H1 (cell line): Measurements from ENCODE around the gene ARHGEF2. TPM values are rescaled to one million over a fixed set of nuclear protein-coding genes. Genes with fewer than 3 reads are reported as not detected.

Source experiments
- CTCF ChIA-PET: fragments of 300-600 bp; sonication (Branson Sonifier 250); formaldehyde crosslinking; loops from one replicate; lab custom pipeline; 2021; ENCODE audit not compliant: partially characterized antibody; lab: Charles Lee
- POLR2A ChIA-PET: fragments of 300-600 bp; sonication (Branson Sonifier 250); formaldehyde crosslinking; loops from one replicate; lab custom pipeline; 2021; ENCODE audit warnings: inconsistent platforms; ENCODE audit not compliant: partially characterized antibody; lab: Charles Lee
- DNase-seq, 2 experiments: peaks; one replicate each; pipeline versions ENCODE4 v3.0.0 to v3.0.0-alpha.2; 2010 to 2022; ENCODE audit warnings: low spot score in 2 of 2, low read depth in 1 of 2, mixed read lengths in 1 of 2
- FAIRE-seq: peaks from 2 replicates; lab custom pipeline; 2011; peaks lifted over from hg19 to GRCh38; lab: Jason Lieb, UNC
- H2AFZ ChIP-seq: 2 replicates; pipeline ENCODE4 v1.8.1; 2012; ENCODE audit warnings: low read length, inconsistent platforms
- H2AK5ac ChIP-seq: 2 replicates; pipeline ENCODE4 v1.6.1; 2013; ENCODE audit warnings: low read depth, low read length
- H2BK120ac ChIP-seq: replicated peaks from 2 replicates; pipeline ENCODE3; 2013; ENCODE audit warnings: low read depth, low read length, inconsistent platforms
- H2BK12ac ChIP-seq: 2 replicates; pipeline ENCODE4 v1.6.1; 2013; ENCODE audit warnings: low read depth, low read length
- H2BK15ac ChIP-seq: 2 replicates; pipeline ENCODE4 v1.6.1; 2013; ENCODE audit warnings: low read length
- H2BK20ac ChIP-seq: 2 replicates; pipeline ENCODE4 v1.6.1; 2013; ENCODE audit warnings: low read length
- H2BK5ac ChIP-seq: 2 replicates; pipeline ENCODE4 v1.6.1; 2013; ENCODE audit warnings: low read depth, low read length
- H3K14ac ChIP-seq: 2 replicates; pipeline ENCODE4 v1.6.1; 2013; ENCODE audit warnings: inconsistent platforms; ENCODE audit not compliant: insufficient read length
- H3K18ac ChIP-seq: 2 replicates; pipeline ENCODE4 v1.6.1; 2013; ENCODE audit warnings: low read length; ENCODE audit errors: extremely low read depth
- H3K23ac ChIP-seq: 2 replicates; pipeline ENCODE4 v1.6.1; 2013; ENCODE audit warnings: inconsistent platforms; ENCODE audit not compliant: insufficient read length
- H3K23me2 ChIP-seq: 2 replicates; pipeline ENCODE4 v1.6.1; 2013; ENCODE audit warnings: low read depth, low read length
- H3K27ac ChIP-seq: 2 replicates; pipeline ENCODE4 v1.6.1; 2011; ENCODE audit warnings: low read depth, low read length, inconsistent platforms
- H3K27me3 ChIP-seq, 4 experiments: replicated peaks in 1 of 4; 1 replicate in 1 of 4; 2 replicates in 3 of 4; pipeline versions ENCODE4 v1.6.1 to v1.8.1; 2011 to 2013; ENCODE audit warnings: low read length in 3 of 4, mild to moderate bottlenecking in 3 of 4, inconsistent platforms in 2 of 4, mixed read lengths in 2 of 4, moderate library complexity in 1 of 4; ENCODE audit not compliant: control insufficient read depth in 3 of 4, insufficient read depth in 3 of 4; ENCODE audit errors: extremely low read depth in 1 of 4
- H3K36me3 ChIP-seq, 4 experiments: 2 replicates each; pipeline versions ENCODE4 v1.6.1 to v1.8.1; 2011 to 2013; ENCODE audit warnings: mild to moderate bottlenecking in 4 of 4, low read length in 3 of 4, moderate library complexity in 2 of 4, control low read depth in 1 of 4, inconsistent platforms in 1 of 4; ENCODE audit not compliant: insufficient read depth in 4 of 4, control insufficient read depth in 2 of 4
- H3K4ac ChIP-seq: replicated peaks from 2 replicates; pipeline ENCODE3; 2013; ENCODE audit warnings: low read length, low read depth, mixed read lengths, inconsistent platforms; ENCODE audit not compliant: insufficient read length
- H3K4me1 ChIP-seq, 4 experiments: replicated peaks in 1 of 4; 1 replicate in 1 of 4; 2 replicates in 3 of 4; pipeline versions ENCODE4 v1.6.1 to v1.8.1; 2011 to 2013; ENCODE audit warnings: low read length in 3 of 4, inconsistent platforms in 2 of 4, mixed read lengths in 1 of 4; ENCODE audit not compliant: insufficient read depth in 4 of 4, control insufficient read depth in 3 of 4
- H3K4me2 ChIP-seq, 2 experiments: 2 replicates each; pipeline versions ENCODE4 v1.6.1 to v1.8.1; 2011 to 2013; ENCODE audit warnings: low read depth in 2 of 2, low read length in 2 of 2, control low read depth in 1 of 2, inconsistent platforms in 1 of 2, mild to moderate bottlenecking in 1 of 2; ENCODE audit not compliant: insufficient read depth in 1 of 2
- H3K4me3 ChIP-seq, 4 experiments: fragments of 200-600, 300-600 bp in 1 of 4; sonication (generic), shearing (Covaris generic), sonication (Bioruptor Twin) in 1 of 4; 2 replicates each; pipeline versions ENCODE4 v1.5.1 to v1.8.1; 2011 to 2016; ENCODE audit warnings: low read length in 4 of 4, low read depth in 3 of 4, control low read depth in 2 of 4, inconsistent platforms in 2 of 4, mild to moderate bottlenecking in 2 of 4, mixed read lengths in 1 of 4, moderate library complexity in 1 of 4; ENCODE audit not compliant: insufficient read depth in 2 of 4; ENCODE audit errors: extremely low read depth in 1 of 4
- H3K56ac ChIP-seq: replicated peaks from 2 replicates; pipeline ENCODE3; 2013; ENCODE audit warnings: low read depth, mild to moderate bottlenecking, mixed read lengths, low read length, inconsistent platforms; ENCODE audit not compliant: insufficient read length
- H3K79me1 ChIP-seq: 2 replicates; pipeline ENCODE4 v1.6.1; 2013; ENCODE audit warnings: low read depth, low read length, control low read depth
- H3K79me2 ChIP-seq, 2 experiments: 2 replicates each; pipeline versions ENCODE4 v1.6.1 to v1.8.1; 2012 to 2013; ENCODE audit warnings: low read length in 2 of 2, mild to moderate bottlenecking in 2 of 2, inconsistent platforms in 1 of 2; ENCODE audit not compliant: insufficient read depth in 2 of 2, control insufficient read depth in 1 of 2
- H3K9ac ChIP-seq, 4 experiments: replicated peaks in 1 of 4; 1 replicate in 1 of 4; 2 replicates in 3 of 4; pipeline versions ENCODE4 v1.6.1 to v1.8.1; 2011 to 2013; ENCODE audit warnings: low read depth in 3 of 4, low read length in 3 of 4, control low read depth in 2 of 4, mild to moderate bottlenecking in 2 of 4, moderate library complexity in 2 of 4, inconsistent platforms in 1 of 4; ENCODE audit errors: extremely low read depth in 1 of 4
- H3K9me3 ChIP-seq, 2 experiments: 2 replicates each; pipeline versions ENCODE4 v1.6.1 to v1.8.1; 2012 to 2013; ENCODE audit warnings: mild to moderate bottlenecking in 2 of 2, moderate library complexity in 2 of 2, control low read depth in 1 of 2, inconsistent platforms in 1 of 2, low read depth in 1 of 2, low read length in 1 of 2, mixed read lengths in 1 of 2; ENCODE audit not compliant: insufficient read depth in 2 of 2
- H4K20me1 ChIP-seq, 2 experiments: replicated peaks in 1 of 2; 2 replicates each; pipeline versions ENCODE3 to v1.8.1; 2011 to 2013; ENCODE audit warnings: inconsistent platforms in 2 of 2, low read length in 2 of 2, mild to moderate bottlenecking in 1 of 2; ENCODE audit not compliant: insufficient read depth in 2 of 2, control insufficient read depth in 1 of 2
- H4K5ac ChIP-seq: 2 replicates; pipeline ENCODE4 v1.6.1; 2013; ENCODE audit warnings: low read length, low read depth, mixed read lengths, inconsistent platforms; ENCODE audit not compliant: insufficient read length
- H4K8ac ChIP-seq: 2 replicates; pipeline ENCODE4 v1.8.0; 2013; ENCODE audit warnings: mild to moderate bottlenecking, moderate library complexity, low read length, inconsistent platforms; ENCODE audit not compliant: insufficient read depth; ENCODE audit errors: extremely low read depth
- H4K91ac ChIP-seq: replicated peaks from 2 replicates; pipeline ENCODE3; 2013; ENCODE audit warnings: low read length, mixed read lengths, inconsistent platforms; ENCODE audit not compliant: insufficient read length
- BCL11A ChIP-seq, 2 experiments: IDR thresholded peaks; one replicate each; pipeline ENCODE4 v1.6.1; 2011; ENCODE audit warnings: low read depth in 2 of 2, low read length in 2 of 2, mild to moderate bottlenecking in 2 of 2
- CBX5 ChIP-seq: fragments of 300-800, 300-1000 bp; sonication (generic); IDR thresholded peaks from 2 replicates; pipeline ENCODE4 v1.7.1; 2016; ENCODE audit warnings: antibody characterized with exemption, low read length, low read depth
- CEBPB ChIP-seq: IDR thresholded peaks from 2 replicates; pipeline ENCODE4 v1.6.1; 2012; ENCODE audit warnings: low read depth, low read length
- CHD2 ChIP-seq: IDR thresholded peaks from 2 replicates; pipeline ENCODE4 v1.6.1; 2012; ENCODE audit warnings: low read length, improper control_type of control experiment
- CREB1 ChIP-seq: IDR thresholded peaks from 2 replicates; pipeline ENCODE4 v1.6.1; 2012; ENCODE audit warnings: inconsistent platforms
- POLR2A ChIP-seq, 2 experiments: IDR thresholded peaks; 1 replicate in 1 of 2; 2 replicates in 1 of 2; pipeline ENCODE4 v1.6.1; 2011; ENCODE audit warnings: low read depth in 2 of 2, low read length in 2 of 2, mild to moderate bottlenecking in 2 of 2; ENCODE audit errors: control extremely low read depth in 1 of 2
- POLR2AphosphoS5 ChIP-seq: IDR thresholded peaks from 2 replicates; pipeline ENCODE4 v1.6.1; 2011; ENCODE audit warnings: low read depth, low read length
- SIN3A ChIP-seq, 2 experiments: IDR thresholded peaks in 1 of 2; conservative IDR thresholded peaks in 1 of 2; 2 replicates each; pipeline ENCODE4 v1.6.1; 2011 to 2012; ENCODE audit warnings: low read length in 2 of 2, improper control_type of control experiment in 1 of 2, low read depth in 1 of 2, mild to moderate bottlenecking in 1 of 2
- TCF12 ChIP-seq: IDR thresholded peaks from 2 replicates; pipeline ENCODE4 v1.6.1; 2011; ENCODE audit warnings: low read depth, mild to moderate bottlenecking, low read length
- TEAD4 ChIP-seq: IDR thresholded peaks from 2 replicates; pipeline ENCODE4 v1.6.1; 2012; ENCODE audit warnings: low read depth, low read length, inconsistent platforms, mixed read lengths
- YY1 ChIP-seq: IDR thresholded peaks from 2 replicates; pipeline ENCODE4 v1.6.1; 2011; ENCODE audit warnings: low read depth, mild to moderate bottlenecking, low read length
- WGBS, 2 experiments: shearing (Covaris generic) in 1 of 2; methylation state at CpG; one replicate each; pipeline versions ENCODE4 v1.1.6 to v1.1.7; 2013 to 2015; ENCODE audit warnings: low lambda C conversion rate in 2 of 2, mixed read lengths in 2 of 2, inconsistent platforms in 1 of 2, low coverage in 1 of 2, missing lambda C conversion rate in 1 of 2; ENCODE audit not compliant: insufficient replicate concordance in 2 of 2, insufficient coverage in 1 of 2, insufficient read length in 1 of 2; ENCODE audit errors: extremely low coverage in 1 of 2, missing lambda C conversion rate in 1 of 2; 5-methylcytosine and 5-hydroxymethylcytosine counted together
- polyA plus RNA-seq, 7 experiments: library from polyadenylated mRNA; depleted of rRNA in 3 of 7; stranded (reverse) in 5 of 7; unstranded in 2 of 7; fragments of >200 nt in 5 of 7; fragments of 200-250 nt in 2 of 7; gene quantifications; 1 replicate in 5 of 7; 2 replicates in 1 of 7; 4 replicates in 1 of 7; pipeline versions ENCODE4 v1.2.1 to v1.2.3, GENCODE V29; 2011 to 2013; ENCODE audit warnings: missing spikeins in 2 of 7, mixed read lengths in 2 of 7
- total RNA-seq: library from RNA; stranded (reverse); fragmentation: NEBNext Ultra II Directional; extraction: Animal tissue kit (Norgen Biotek cat#: 25700); gene quantifications from 2 replicates; pipeline ENCODE4 v1.2.1, GENCODE V29; 2021
- TF ChIP-seq, protein P1 (sequence below): IDR thresholded peaks from 2 replicates; pipeline ENCODE4 v1.6.1; 2012; ENCODE audit warnings: inconsistent platforms
- TF ChIP-seq, protein P2 (sequence below): IDR thresholded peaks from 2 replicates; pipeline ENCODE4 v1.6.1; 2011; ENCODE audit warnings: low read length, improper control_type of control experiment

ARHGEF2 gene
- total and polyA plus RNA-seq, 2 of the 8 experiments (the other 6 are each of a cell fraction or from before 2014, with no cell fraction given) = 42.7 to 80.5 TPM

DNA sequence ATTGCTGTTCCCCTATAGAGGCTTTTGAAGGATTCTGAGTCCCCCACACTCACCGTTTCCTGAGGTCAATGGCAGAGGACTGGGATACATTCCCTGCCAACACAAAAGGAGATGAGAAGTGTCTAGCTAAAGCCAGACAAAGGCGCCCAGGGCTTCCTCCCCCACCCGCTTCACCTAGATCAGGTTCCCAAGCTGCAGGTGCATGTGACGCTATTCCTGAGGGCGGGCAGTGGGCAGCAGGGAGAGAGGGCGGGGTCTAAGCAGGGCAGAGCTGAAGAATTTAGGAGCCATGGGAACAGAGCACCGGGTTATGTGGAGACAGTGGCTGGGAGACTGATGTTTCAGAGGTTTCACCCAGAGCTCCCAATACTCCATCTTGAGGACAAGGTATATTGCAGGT lies 6.0 kb upstream of the ARHGEF2 start:
- POLR2A ChIA-PET = interaction anchor here (0.7 to 19.2 kb wide), 22 partner anchors 9 to 158 kb away, joined by 3 to 282 read pairs (median 5); partner anchors contain the start of genes ARHGEF2, MEX3A and RAB25
- no peak overlapping the region for H3K14ac ChIP-seq
- TF ChIP-seq TCF12 (peak; percentile 96), CREB1 (peak; percentile 63; the same call in 1 of the 2 replicates), POLR2A (IDR thresholded peaks at IDR 0.05; ENCODE audit: control extremely low read depth in 1 of 2, low read depth in 2 of 2, low read length in 2 of 2) (peak; percentile 30 to 42), BCL11A (IDR thresholded peaks at IDR 0.05; ENCODE audit: low read depth in 2 of 2, low read length in 2 of 2) (no peak), TEAD4 (0 out of 2 replicates have a peak, but pooled peaks have one; percentile 47), POLR2AphosphoS5 (peak; percentile 51; the same call in 1 of the 2 replicates), CHD2 (no peak), SIN3A (conservative IDR thresholded peaks at IDR 0.05 in 1 of 2, IDR thresholded peaks at IDR 0.05 in 1 of 2; ENCODE audit: low read depth in 1 of 2, low read length in 2 of 2) (peak; percentile 96 to 99; a peak in 2 of 4 replicates), CEBPB (no peak), CBX5 (no peak), YY1 (peak; percentile 44; the same call in 1 of the 2 replicates)
- TF ChIP-seq, protein P1, sequence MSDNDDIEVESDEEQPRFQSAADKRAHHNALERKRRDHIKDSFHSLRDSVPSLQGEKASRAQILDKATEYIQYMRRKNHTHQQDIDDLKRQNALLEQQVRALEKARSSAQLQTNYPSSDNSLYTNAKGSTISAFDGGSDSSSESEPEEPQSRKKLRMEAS = peak; percentile 72
- TF ChIP-seq, protein P2, sequence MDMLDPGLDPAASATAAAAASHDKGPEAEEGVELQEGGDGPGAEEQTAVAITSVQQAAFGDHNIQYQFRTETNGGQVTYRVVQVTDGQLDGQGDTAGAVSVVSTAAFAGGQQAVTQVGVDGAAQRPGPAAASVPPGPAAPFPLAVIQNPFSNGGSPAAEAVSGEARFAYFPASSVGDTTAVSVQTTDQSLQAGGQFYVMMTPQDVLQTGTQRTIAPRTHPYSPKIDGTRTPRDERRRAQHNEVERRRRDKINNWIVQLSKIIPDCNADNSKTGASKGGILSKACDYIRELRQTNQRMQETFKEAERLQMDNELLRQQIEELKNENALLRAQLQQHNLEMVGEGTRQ = 0 out of 2 replicates have a peak, but pooled peaks have one; percentile 31

More for the DNA sequence above, 6.0 kb upstream of the ARHGEF2 start:
- H3K4ac ChIP-seq = no peak overlapping the region
- H3K23me2 ChIP-seq = 0 out of 2 replicates have a peak, but pooled peaks cover 1% of the 10 kb centered on the region
- H4K91ac ChIP-seq = peak overlapping the region; percentile 63
- H3K23ac ChIP-seq = no peak overlapping the region
- H3K4me2 ChIP-seq = peak overlapping the region; percentile 42 to 52
- H3K4me1 ChIP-seq = peaks cover 25 to 40% (median 27%) of the 10 kb centered on the region in 4 experiments
- H3K36me3 ChIP-seq = no peaks in the 10 kb centered on the region
- no peak overlapping the region; a peak in 2 of 7 replicates for H3K9ac ChIP-seq
- H4K20me1 ChIP-seq = no peaks in the 10 kb centered on the region
- peak overlapping the region in 1 of 4 experiments; percentile 46; a peak in 4 of 8 replicates for H3K4me3 ChIP-seq
- no peak overlapping the region for H2AK5ac ChIP-seq
- WGBS, 2 experiments = 8% methylated on average over 7 of the region's 7 CpGs; no CpG with 5 or more reads in 1 of the 2 experiments
- H3K56ac ChIP-seq = no peak overlapping the region
- H4K8ac ChIP-seq = no peak overlapping the region
- DNase-seq (peak in 1 of 2 experiments; percentile 79), FAIRE-seq (no peak)
- peak overlapping the region; percentile 9; the same call in 1 of the 2 replicates for H3K27ac ChIP-seq
- CTCF ChIA-PET = interaction anchor here (0.6 to 6.2 kb wide), 28 partner anchors 8 to 900 kb away, joined by 3 to 58 read pairs (median 4); partner anchors contain the start of genes ARHGEF2, RAB25 and SSR2
- no peak overlapping the region for H2AFZ ChIP-seq
- no peaks in the 10 kb centered on the region for H3K9me3 ChIP-seq
- no peak overlapping the region for H2BK15ac ChIP-seq
- H2BK5ac ChIP-seq = 0 out of 2 replicates have a peak overlapping the region, but pooled peaks have one; percentile 47
- no peaks in the 10 kb centered on the region for H3K79me1 ChIP-seq
- peak overlapping the region; percentile 76 for H2BK12ac ChIP-seq
- no peaks in the 10 kb centered on the region for H3K79me2 ChIP-seq
- H3K18ac ChIP-seq = no peak overlapping the region
- peak overlapping the region; percentile 57 for H2BK120ac ChIP-seq
- H4K5ac ChIP-seq = no peak overlapping the region
- H3K27me3 ChIP-seq = no peaks in the 10 kb centered on the region
- H2BK20ac ChIP-seq = no peak overlapping the region
